Right atrium auricular region (tissue), 2 donors: ENCODE results near the gene CELA1. TPM values are rescaled to one million over a fixed set of nuclear protein-coding genes. Genes with fewer than 3 reads are reported as not detected.

ENCODE experiments used
- DNase-seq: peaks from one replicate; pipeline ENCODE4 v3.0.0-alpha.2; 2019; ENCODE audit warnings: low spot score
- H3K27ac ChIP-seq, 2 donors: fragments of 200-600 bp; sonication (generic); 1 replicate in 1 of 2; 2 replicates in 1 of 2; pipeline ENCODE4 v1.5.1; 2016 to 2019
- H3K27me3 ChIP-seq, 2 donors: fragments of 200-600 bp; sonication (generic); one replicate each; pipeline versions ENCODE4 v1.5.1 to v1.6.0; 2017 to 2019
- H3K36me3 ChIP-seq: fragments of 200-600 bp; sonication (generic); one replicate; pipeline ENCODE4 v1.5.1; 2016
- H3K4me1 ChIP-seq, 2 donors: fragments of 200-600 bp; sonication (generic); one replicate each; pipeline versions ENCODE4 v1.5.1 to v1.6.0; 2017 to 2019
- H3K4me3 ChIP-seq, 2 donors: fragments of 200-600 bp; sonication (generic); 1 replicate in 1 of 2; 2 replicates in 1 of 2; pipeline ENCODE4 v1.5.1; 2017 to 2019; ENCODE audit warnings: mild to moderate bottlenecking in 1 of 2, moderate library complexity in 1 of 2
- H3K9me3 ChIP-seq, 2 donors: fragments of 200-600 bp; sonication (generic); one replicate each; pipeline ENCODE4 v1.5.1; 2019
- CTCF ChIP-seq, 2 donors: fragments of 200-600 bp; sonication (generic); IDR thresholded peaks; one replicate each; pipeline ENCODE4 v1.5.1; 2019; ENCODE audit warnings: antibody characterized with exemption in 2 of 2
- total RNA-seq, 2 donors: library from RNA; depleted of rRNA; stranded (reverse); fragments of >200 nt; gene quantifications; one replicate each; pipeline ENCODE4 v1.1.0, GENCODE V29; 2016

The CELA1 gene
- total RNA-seq, 2 donors from 2014 or later: not detected

- H3K27me3 ChIP-seq: no peaks in the 10 kb centered on the region
- H3K36me3 ChIP-seq: no peaks in the 10 kb centered on the region
- peak; percentile 13 to 63 for TF ChIP-seq CTCF (IDR thresholded peaks at IDR 0.05)
- H3K4me3 ChIP-seq: no peak overlapping the region
- no peaks in the 10 kb centered on the region for H3K4me1 ChIP-seq
- DNase-seq: no peak
- no peaks in the 10 kb centered on the region for H3K9me3 ChIP-seq
- H3K27ac ChIP-seq: no peak overlapping the region
Measured at GRCh38 chr12:51351913-51352532, 5.5 kb upstream of the CELA1 start.

- TF ChIP-seq CTCF (IDR thresholded peaks at IDR 0.05): no peak
- Histone ChIP-seq H3K4me3 (no peak overlapping the region), H3K4me1 (no peaks in the 10 kb centered on the region), H3K27ac (no peak overlapping the region), H3K36me3 (no peaks in the 10 kb centered on the region), H3K9me3 (no peaks in the 10 kb centered on the region), H3K27me3 (no peaks in the 10 kb centered on the region)
- DNase-seq: no peak
Measured at GRCh38 chr12:51349026-51349425, 2.5 kb upstream of the CELA1 start.

GRCh38 chr12:51348116-51348515 is 1.6 kb upstream of the CELA1 start:
- no peak for TF ChIP-seq CTCF (IDR thresholded peaks at IDR 0.05)
- Histone ChIP-seq H3K27me3 (no peaks in the 10 kb centered on the region), H3K27ac (no peak overlapping the region), H3K36me3 (no peaks in the 10 kb centered on the region), H3K4me1 (no peaks in the 10 kb centered on the region), H3K4me3 (no peak overlapping the region), H3K9me3 (no peaks in the 10 kb centered on the region)
- DNase-seq: no peak

GRCh38 chr12:51345681-51346080 is 798 bp downstream of the CELA1 start:
- no peak for DNase-seq
- no peak for TF ChIP-seq CTCF (IDR thresholded peaks at IDR 0.05)
- Histone ChIP-seq H3K4me1 (peaks cover 0 to 5% of the 10 kb centered on the region in 2 donors), H3K4me3 (no peak overlapping the region), H3K27ac (no peak overlapping the region), H3K9me3 (no peaks in the 10 kb centered on the region), H3K27me3 (no peaks in the 10 kb centered on the region), H3K36me3 (no peaks in the 10 kb centered on the region)

- H3K4me1 ChIP-seq: peaks cover 0 to 5% of the 10 kb centered on the region in 2 donors
- no peaks in the 10 kb centered on the region for H3K36me3 ChIP-seq
- H3K27me3 ChIP-seq: no peaks in the 10 kb centered on the region
- no peak overlapping the region for H3K27ac ChIP-seq
- no peak for DNase-seq
- TF ChIP-seq CTCF (IDR thresholded peaks at IDR 0.05): no peak
- no peak overlapping the region for H3K4me3 ChIP-seq
- no peaks in the 10 kb centered on the region for H3K9me3 ChIP-seq
Measured at GRCh38 chr12:51343201-51343600, 3.3 kb downstream of the CELA1 start.

GRCh38 chr12:51342416-51342815 is 4.1 kb downstream of the CELA1 start:
- no peak for DNase-seq
- H3K27me3 ChIP-seq: no peaks in the 10 kb centered on the region
- peaks cover 0 to 5% of the 10 kb centered on the region in 2 donors for H3K4me1 ChIP-seq
- TF ChIP-seq CTCF (IDR thresholded peaks at IDR 0.05): no peak
- no peak overlapping the region for H3K27ac ChIP-seq
- no peaks in the 10 kb centered on the region for H3K36me3 ChIP-seq
- no peak overlapping the region for H3K4me3 ChIP-seq
- no peaks in the 10 kb centered on the region for H3K9me3 ChIP-seq
